Mesenchymal stem cell (in vitro differentiated cells and primary cell): ENCODE results near the gene DNAH2.

Source experiments
- DNase-seq: peaks from one replicate; pipeline ENCODE4 v3.0.0-alpha.2; 2013
- H2AFZ ChIP-seq: one replicate; pipeline ENCODE4 v1.6.1; 2013; ENCODE audit warnings: low read depth, mild to moderate bottlenecking, control low read depth, inconsistent platforms, low read length, moderate library complexity
- H2AK5ac ChIP-seq: 2 replicates; pipeline ENCODE4 v1.6.1; 2013; ENCODE audit warnings: low read length, moderate library complexity, mild to moderate bottlenecking, inconsistent platforms; ENCODE audit not compliant: severe bottlenecking
- H2BK120ac ChIP-seq: one replicate; pipeline ENCODE4 v1.6.1; 2013; ENCODE audit warnings: low read depth, mild to moderate bottlenecking, inconsistent platforms, low read length, moderate library complexity
- H2BK12ac ChIP-seq, 2 experiments: one replicate each; pipeline ENCODE4 v1.6.1; 2013; ENCODE audit warnings: inconsistent platforms in 2 of 2, low read length in 2 of 2, mild to moderate bottlenecking in 2 of 2, moderate library complexity in 2 of 2, control low read depth in 1 of 2
- H2BK15ac ChIP-seq: one replicate; pipeline ENCODE4 v1.6.1; 2013; ENCODE audit warnings: mild to moderate bottlenecking, low read depth, inconsistent platforms; ENCODE audit not compliant: poor library complexity, severe bottlenecking
- H2BK5ac ChIP-seq: 2 replicates; pipeline ENCODE4 v1.6.1; 2013; ENCODE audit warnings: low read depth, mild to moderate bottlenecking, low read length, control low read depth, inconsistent platforms; ENCODE audit not compliant: poor library complexity, severe bottlenecking
- H3K14ac ChIP-seq, 2 experiments: one replicate each; pipeline ENCODE4 v1.6.1; 2013; ENCODE audit warnings: inconsistent platforms in 2 of 2, low read length in 2 of 2, control low read depth in 1 of 2, mild to moderate bottlenecking in 1 of 2, moderate library complexity in 1 of 2
- H3K18ac ChIP-seq, 2 experiments: one replicate each; pipeline ENCODE4 v1.6.1; 2013; ENCODE audit warnings: inconsistent platforms in 2 of 2, low read length in 2 of 2, control low read depth in 1 of 2, low read depth in 1 of 2, mild to moderate bottlenecking in 1 of 2
- H3K23ac ChIP-seq, 2 experiments: one replicate each; pipeline ENCODE4 v1.6.1; 2013; ENCODE audit warnings: inconsistent platforms in 2 of 2, low read length in 2 of 2, mild to moderate bottlenecking in 2 of 2, moderate library complexity in 2 of 2, control low read depth in 1 of 2
- H3K27ac ChIP-seq: 2 replicates; pipeline ENCODE4 v1.5.1; 2013; ENCODE audit warnings: mild to moderate bottlenecking, moderate library complexity, low read length, control low read depth, inconsistent platforms; ENCODE audit not compliant: poor library complexity, severe bottlenecking
- H3K27me3 ChIP-seq, 2 experiments: 2 replicates each; pipeline versions ENCODE4 v1.6.1 to v1.7.0; 2013; ENCODE audit warnings: low read length in 2 of 2, mild to moderate bottlenecking in 2 of 2, moderate library complexity in 2 of 2, control low read depth in 1 of 2, inconsistent platforms in 1 of 2; ENCODE audit not compliant: control insufficient read depth in 1 of 2, insufficient read depth in 1 of 2
- H3K36me3 ChIP-seq, 2 experiments: 2 replicates each; pipeline versions ENCODE4 v1.6.1 to v1.7.0; 2013; ENCODE audit warnings: low read length in 2 of 2, control low read depth in 1 of 2, inconsistent platforms in 1 of 2, low read depth in 1 of 2, mild to moderate bottlenecking in 1 of 2; ENCODE audit not compliant: insufficient read depth in 2 of 2, control insufficient read depth in 1 of 2
- H3K4ac ChIP-seq, 2 experiments: one replicate each; pipeline ENCODE4 v1.6.1; 2013; ENCODE audit warnings: inconsistent platforms in 2 of 2, low read length in 2 of 2, mild to moderate bottlenecking in 2 of 2, moderate library complexity in 2 of 2, control low read depth in 1 of 2, low read depth in 1 of 2
- H3K4me1 ChIP-seq: 2 replicates; pipeline ENCODE4 v1.6.1; 2013; ENCODE audit warnings: low read depth, low read length, control low read depth; ENCODE audit not compliant: control insufficient read depth, insufficient read depth
- H3K4me2 ChIP-seq: 2 replicates; pipeline ENCODE4 v1.6.1; 2013; ENCODE audit warnings: low read length, mild to moderate bottlenecking, inconsistent platforms; ENCODE audit not compliant: poor library complexity, severe bottlenecking
- H3K4me3 ChIP-seq, 2 experiments: 2 replicates each; pipeline versions ENCODE4 v1.5.1 to v1.7.0; 2013; ENCODE audit warnings: low read length in 2 of 2, mild to moderate bottlenecking in 2 of 2, control low read depth in 1 of 2, low read depth in 1 of 2; ENCODE audit not compliant: insufficient read depth in 1 of 2
- H3K79me1 ChIP-seq: replicated peaks from 2 replicates; pipeline ENCODE4 v1.6.1; 2013; ENCODE audit warnings: mild to moderate bottlenecking, control low read depth, low read length, inconsistent platforms; ENCODE audit not compliant: poor library complexity, severe bottlenecking
- H3K9ac ChIP-seq: 2 replicates; pipeline ENCODE4 v1.7.0; 2013; ENCODE audit warnings: mild to moderate bottlenecking, low read length, moderate library complexity
- H3K9me3 ChIP-seq: 2 replicates; pipeline ENCODE4 v1.7.0; 2013; ENCODE audit warnings: mild to moderate bottlenecking, low read length; ENCODE audit not compliant: control insufficient read depth
- H4K8ac ChIP-seq: one replicate; pipeline ENCODE4 v1.6.1; 2013; ENCODE audit warnings: inconsistent platforms, mild to moderate bottlenecking, low read length, moderate library complexity
- H4K91ac ChIP-seq: one replicate; pipeline ENCODE4 v1.6.1; 2013; ENCODE audit warnings: mild to moderate bottlenecking, low read length, inconsistent platforms
- WGBS: methylation state at CpG from one replicate; pipeline ENCODE4 v1.1.7; 2013; ENCODE audit warnings: mixed read lengths; 5-methylcytosine and 5-hydroxymethylcytosine counted together

The DNAH2 gene

GRCh38 chr17:7834957-7835813 is 117.6 kb downstream of the DNAH2 start:
- under 1% methylated on average over 51 of the region's 69 CpGs for WGBS
- H2BK12ac ChIP-seq, result peak overlapping the region; percentile 34 to 93
- peak overlapping the region; percentile 73 for H3K27ac ChIP-seq
- H3K23ac ChIP-seq, result peak overlapping the region in 1 of 2 experiments; percentile 86
- peak overlapping the region; percentile 91 for H2BK15ac ChIP-seq
- peak overlapping the region; percentile 75 to 97 for H3K4me3 ChIP-seq
- H3K14ac ChIP-seq, result peak overlapping the region in 1 of 2 experiments; percentile 91
- no peak overlapping the region for H2AFZ ChIP-seq
- peaks cover 18 to 25% of the 10 kb centered on the region in 2 experiments for H3K27me3 ChIP-seq
- H3K79me1 ChIP-seq, result peaks cover 9% of the 10 kb centered on the region
- H3K36me3 ChIP-seq, result peaks cover 1 to 3% of the 10 kb centered on the region in 2 experiments
- H2BK5ac ChIP-seq, result peak overlapping the region; percentile 19
- peak overlapping the region; percentile 70 for H4K91ac ChIP-seq
- no peaks in the 10 kb centered on the region for H3K9me3 ChIP-seq
- peak overlapping the region; percentile 96 to 99 for H3K18ac ChIP-seq
- peaks cover 31% of the 10 kb centered on the region for H3K4me1 ChIP-seq
- H2BK120ac ChIP-seq, result no peak overlapping the region
- peak overlapping the region; percentile 98 for H3K9ac ChIP-seq
- peak; percentile 99 for DNase-seq
- H3K4me2 ChIP-seq, result peak overlapping the region; percentile 99
- peak overlapping the region; percentile 27 for H4K8ac ChIP-seq
- H3K4ac ChIP-seq, result peak overlapping the region in 1 of 2 experiments; percentile 91
- H2AK5ac ChIP-seq, result no peak overlapping the region

- H4K8ac ChIP-seq, result peak overlapping the region; percentile 83
- H3K4ac ChIP-seq, result peak overlapping the region; percentile 69 to 91
- H2BK12ac ChIP-seq, result peak overlapping the region; percentile 43 to 96
- peak overlapping the region; percentile 90 for H3K27ac ChIP-seq
- peak; percentile 91 for DNase-seq
- peak overlapping the region; percentile 96 to 99 for H3K18ac ChIP-seq
- H3K9me3 ChIP-seq, result no peaks in the 10 kb centered on the region
- H3K4me2 ChIP-seq, result peak overlapping the region; percentile 99
- peak overlapping the region in 1 of 2 experiments; percentile 76 for H3K23ac ChIP-seq
- H2BK5ac ChIP-seq, result peak overlapping the region; percentile 49
- peak overlapping the region; percentile 98 for H3K9ac ChIP-seq
- H3K4me3 ChIP-seq, result peak overlapping the region; percentile 75 to 97
- H2AFZ ChIP-seq, result peak overlapping the region; percentile 16
- WGBS, result under 1% methylated on average over 60 of the region's 61 CpGs
- peaks cover 10 to 20% of the 10 kb centered on the region in 2 experiments for H3K27me3 ChIP-seq
- H2BK120ac ChIP-seq, result peak overlapping the region; percentile 95
- peaks cover 31% of the 10 kb centered on the region for H3K4me1 ChIP-seq
- peak overlapping the region; percentile 91 for H2BK15ac ChIP-seq
- H4K91ac ChIP-seq, result peak overlapping the region; percentile 88
- H3K14ac ChIP-seq, result peak overlapping the region in 1 of 2 experiments; percentile 97
- H3K79me1 ChIP-seq, result peaks cover 12% of the 10 kb centered on the region
- peaks cover 3 to 9% of the 10 kb centered on the region in 2 experiments for H3K36me3 ChIP-seq
- H2AK5ac ChIP-seq, result no peak overlapping the region
These were observed 118.5 kb downstream of the DNAH2 start for GRCh38 chr17:7835814-7836595.

DNA sequence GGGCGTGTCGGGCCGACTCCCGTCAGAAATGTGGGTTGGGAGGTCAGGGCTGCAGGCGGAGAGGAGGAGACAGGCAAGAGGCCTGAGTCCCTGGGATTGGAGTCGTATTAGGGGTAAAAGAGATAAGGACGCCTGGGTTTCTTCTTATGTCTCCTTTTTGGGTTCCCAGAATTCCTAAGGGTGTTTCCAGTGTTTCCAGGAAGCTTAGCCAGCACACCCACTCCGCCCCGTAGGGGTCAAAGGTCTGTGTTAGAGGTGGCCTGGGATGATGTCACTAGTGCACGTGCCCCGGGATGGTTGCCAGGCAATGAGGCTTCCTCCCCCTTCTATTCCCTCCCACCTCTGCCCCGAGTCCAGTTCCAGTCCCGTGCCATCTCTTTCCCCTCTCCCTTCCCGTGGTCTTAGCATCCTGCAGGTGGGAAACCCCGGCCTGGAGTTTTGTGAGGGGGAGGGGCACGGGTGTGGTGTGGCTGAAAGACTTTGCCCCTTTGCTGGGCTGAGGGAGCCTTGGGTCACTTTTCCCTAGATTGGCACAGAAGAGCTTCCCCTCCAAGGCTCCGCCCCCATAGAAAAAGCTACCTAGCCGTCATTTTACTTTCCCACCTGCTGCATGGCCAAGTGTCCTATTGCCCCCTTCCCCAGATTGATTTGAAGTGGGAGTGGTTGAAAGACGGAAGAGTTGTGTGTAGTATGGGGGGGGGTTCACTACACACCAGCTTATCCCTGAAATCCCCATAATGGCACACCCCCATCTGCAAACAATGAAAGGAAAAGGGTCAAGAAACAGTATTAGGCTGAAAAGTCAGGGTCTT is 119.3 kb downstream of the DNAH2 start:
- H3K9ac ChIP-seq, result peak overlapping the region; percentile 98
- peak; percentile 99 for DNase-seq
- H4K91ac ChIP-seq, result peak overlapping the region; percentile 88
- H2BK12ac ChIP-seq, result peak overlapping the region; percentile 49 to 65
- H2AK5ac ChIP-seq, result peak overlapping the region; percentile 70
- peaks cover 36% of the 10 kb centered on the region for H3K4me1 ChIP-seq
- H3K27ac ChIP-seq, result peak overlapping the region; percentile 90
- H3K14ac ChIP-seq, result no peak overlapping the region
- peaks cover 2 to 13% of the 10 kb centered on the region in 2 experiments for H3K27me3 ChIP-seq
- peak overlapping the region; percentile 69 to 91 for H3K4ac ChIP-seq
- H3K4me3 ChIP-seq, result peak overlapping the region; percentile 75 to 97
- peak overlapping the region; percentile 91 for H2BK15ac ChIP-seq
- peak overlapping the region in 1 of 2 experiments; percentile 76 for H3K23ac ChIP-seq
- no peaks in the 10 kb centered on the region for H3K9me3 ChIP-seq
- H3K36me3 ChIP-seq, result peaks cover 3 to 12% of the 10 kb centered on the region in 2 experiments
- peaks cover 12% of the 10 kb centered on the region for H3K79me1 ChIP-seq
- H2BK120ac ChIP-seq, result peak overlapping the region; percentile 95
- 0% methylated on average over 9 of the region's 19 CpGs for WGBS
- H3K18ac ChIP-seq, result peak overlapping the region; percentile 96 to 99
- peak overlapping the region; percentile 9 for H2BK5ac ChIP-seq
- H2AFZ ChIP-seq, result peak overlapping the region; percentile 16
- peak overlapping the region; percentile 99 for H3K4me2 ChIP-seq
- peak overlapping the region; percentile 68 for H4K8ac ChIP-seq
